HG02884 (cell line): Measurements from ENCODE around the gene ANOS1.
"Not testable (repeated sequence)": the region's sequence is repeated elsewhere in the genome, so short reads cannot be mapped to it uniquely, and the experiment has no call there.

Experiments used
- ATAC-seq: cut with Tn5 transposase; IDR thresholded peaks from one replicate; pipeline ENCODE4 v1.9.1; 2021; ENCODE audit warnings: mild to moderate bottlenecking, moderate library complexity; ENCODE audit not compliant: unreplicated experiment

Gene ANOS1

GRCh38 chrX:8629871-8630270 lies 102.1 kb downstream of the ANOS1 start:
- no peak for ATAC-seq

GRCh38 chrX:8627796-8628195 lies 104.1 kb downstream of the ANOS1 start:
- no peak for ATAC-seq

- no peak for ATAC-seq
These were observed 124.6 kb downstream of the ANOS1 start for GRCh38 chrX:8607326-8607725.

GRCh38 chrX:8604131-8604530 lies 127.8 kb downstream of the ANOS1 start:
- no peak for ATAC-seq

- no peak for ATAC-seq
These were observed 140.4 kb downstream of the ANOS1 start for GRCh38 chrX:8591501-8591900.

GRCh38 chrX:8586953-8587352 lies 145.0 kb downstream of the ANOS1 start:
- no peak for ATAC-seq

- no peak for ATAC-seq
These were observed 152.3 kb downstream of the ANOS1 start for GRCh38 chrX:8579602-8580001.

GRCh38 chrX:8576821-8577220 lies 155.1 kb downstream of the ANOS1 start:
- no peak for ATAC-seq

GRCh38 chrX:8565729-8566128 lies 166.2 kb downstream of the ANOS1 start:
- ATAC-seq = no peak

GRCh38 chrX:8548446-8548845 lies 183.5 kb downstream of the ANOS1 start:
- no peak for ATAC-seq

GRCh38 chrX:8546715-8547114 lies 185.2 kb downstream of the ANOS1 start:
- no peak for ATAC-seq

- no peak for ATAC-seq
These were observed 211.1 kb downstream of the ANOS1 start for GRCh38 chrX:8520791-8521190.

GRCh38 chrX:8520178-8520577 lies 211.8 kb downstream of the ANOS1 start:
- no peak for ATAC-seq

- ATAC-seq = no peak
These were observed 227.5 kb downstream of the ANOS1 start for GRCh38 chrX:8504451-8504850.

GRCh38 chrX:8502101-8502500 lies 229.8 kb downstream of the ANOS1 start:
- not testable (repeated sequence) for ATAC-seq

GRCh38 chrX:8500203-8500602 lies 231.7 kb downstream of the ANOS1 start:
- no peak for ATAC-seq

GRCh38 chrX:8495036-8495435 lies 236.9 kb downstream of the ANOS1 start:
- not testable (repeated sequence) for ATAC-seq

- no peak for ATAC-seq
These were observed 247.5 kb downstream of the ANOS1 start for GRCh38 chrX:8484360-8484949.
